Measurements from ENCODE around the gene DCP1B.
A peak's percentile ranks its signal among the peaks of the same experiment; 100 is the strongest.

The DCP1B gene

GRCh38 chr12:2004113-2004929, at the start of gene DCP1B:
DCP1B (minus strand) TSS chr12:2004457; CDS start chr12:2004431, 26 bp downstream.
- TF ChIP-seq CTCF (IDR thresholded peaks at IDR 0.05; ENCODE audit: borderline replicate concordance, control extremely low read depth, extremely low read depth, insufficient read depth, missing control alignments), result no peak
- in situ Hi-C loops (cut with MboI; ENCODE audit: low sequenced_read_pairs, unreplicated experiment), result no loop called here
- peak; percentile 93 for DNase-seq (ENCODE audit: low spot score)

- in situ Hi-C loops (cut with MboI; ENCODE audit: low sequenced_read_pairs, unreplicated experiment), result no loop called here
Observed at GRCh38 chr12:2053691-2054090, 49.4 kb upstream of the DCP1B start.

GRCh38 chr12:2052826-2053678, 48.8 kb upstream of the DCP1B start, which contains the start of gene CACNA1C:
CACNA1C (plus strand) TSS chr12:2052987; CDS start chr12:2053563, 576 bp downstream.
- peak; percentile 61 for DNase-seq (ENCODE audit: low spot score)
- in situ Hi-C loops (cut with MboI; ENCODE audit: low sequenced_read_pairs, unreplicated experiment), result no loop called here
- peak; percentile 11 for TF ChIP-seq CTCF (IDR thresholded peaks at IDR 0.05; ENCODE audit: borderline replicate concordance, control extremely low read depth, extremely low read depth, insufficient read depth, missing control alignments)

More at GRCh38 chr12:2053691-2054090, 49.4 kb upstream of the DCP1B start:
- DNase-seq (ENCODE audit: low spot score), result no peak
- TF ChIP-seq CTCF (IDR thresholded peaks at IDR 0.05; ENCODE audit: borderline replicate concordance, control extremely low read depth, extremely low read depth, insufficient read depth, missing control alignments), result no peak

GRCh38 chr12:2051700-2052621, 47.7 kb upstream of the DCP1B start:
- no peak for DNase-seq (ENCODE audit: low spot score)
- in situ Hi-C loops (cut with MboI; ENCODE audit: low sequenced_read_pairs, unreplicated experiment), result no loop called here
- TF ChIP-seq CTCF (IDR thresholded peaks at IDR 0.05; ENCODE audit: borderline replicate concordance, control extremely low read depth, extremely low read depth, insufficient read depth, missing control alignments), result no peak

GRCh38 chr12:2049604-2050540, 45.6 kb upstream of the DCP1B start:
- in situ Hi-C loops (cut with MboI; ENCODE audit: low sequenced_read_pairs, unreplicated experiment), result loop anchor here (25.0 kb wide), 1 partner anchor 238 kb away; the partner anchor contains the start of gene LRTM2
- no peak for TF ChIP-seq CTCF (IDR thresholded peaks at IDR 0.05; ENCODE audit: borderline replicate concordance, control extremely low read depth, extremely low read depth, insufficient read depth, missing control alignments)
- no peak for DNase-seq (ENCODE audit: low spot score)
